ENCODE measurements around the gene C19orf73.

- TF ChIP-seq TAF1 (IDR thresholded peaks at IDR 0.05; ENCODE audit: borderline replicate concordance, low read depth, low read length) (no peak), POLR2AphosphoS5 (IDR thresholded peaks at IDR 0.05; ENCODE audit: low read depth, low read length) (no peak), POLR2A (IDR thresholded peaks at IDR 0.05; ENCODE audit: low read depth, low read length) (no peak)
Observed at GRCh38 chr19:49113762-49114629, 4.9 kb downstream of the C19orf73 start, which contains the start of gene LIN7B.

All from GM12892 (cell line).